Testis (tissue), 3 donors: ENCODE results near the gene GNG10. TPM values are rescaled to one million over a fixed set of nuclear protein-coding genes. Genes with fewer than 3 reads are reported as not detected.

Source experiments
- DNase-seq: peaks from one replicate; pipeline ENCODE4 v3.0.0-alpha.2; 2019
- H3K27ac ChIP-seq, 2 donors: fragments of 200-600 bp; sonication (generic); one replicate each; pipeline ENCODE4 v1.5.1; 2019
- H3K27me3 ChIP-seq: fragments of 200-600 bp; sonication (generic); one replicate; pipeline ENCODE4 v1.5.1; 2019
- H3K36me3 ChIP-seq: fragments of 200-600 bp; sonication (generic); one replicate; pipeline ENCODE4 v1.5.1; 2017; ENCODE audit warnings: low read depth; ENCODE audit errors: missing control alignments
- H3K4me1 ChIP-seq: fragments of 200-600 bp; sonication (generic); one replicate; pipeline ENCODE4 v1.5.1; 2019
- H3K4me3 ChIP-seq, 2 donors: fragments of 200-600 bp; sonication (generic); one replicate each; pipeline ENCODE4 v1.5.1; 2017 to 2019
- H3K9me3 ChIP-seq: fragments of 200-600 bp; sonication (generic); one replicate; pipeline ENCODE4 v1.5.1; 2017
- POLR2A ChIP-seq: fragments of 450-650 bp; IDR thresholded peaks from one replicate; pipeline ENCODE4 v1.6.1; 2017; ENCODE audit warnings: antibody characterized with exemption, mild to moderate bottlenecking, moderate library complexity
- WGBS, 2 donors: methylation state at CpG; one replicate each; pipeline ENCODE4 v1.1.5; 2018; 5-methylcytosine and 5-hydroxymethylcytosine counted together
- intact Hi-C: fragments of 100-400 bp; cut with DNase I; formaldehyde crosslinking; loops from one replicate; pipeline ENCODE4 v1.15.1; 2023; ENCODE audit warnings: low total_unique reads
- polyA plus RNA-seq: library from polyadenylated mRNA; stranded (reverse); fragments of 350-450 nt; fragmentation: Illumina TruSeq; extraction: RNeasy Lipid Tissue Mini Kit (QIAGEN cat#74804); gene quantifications from one replicate; pipeline ENCODE4 v1.2.3, GENCODE V29; 2014; ENCODE audit warnings: low read depth, low replicate concordance; ENCODE audit not compliant: insufficient read depth
- total RNA-seq, 2 donors: library from RNA; depleted of rRNA; stranded (reverse); fragments of >200 nt; gene quantifications; one replicate each; pipeline ENCODE4 v1.2.3, GENCODE V29; 2016
- TF ChIP-seq, protein P1 (sequence below), 3 experiments: fragments of 450-650 bp in 2 of 3; fragments of 200-600 bp in 1 of 3; sonication (generic) in 1 of 3; IDR thresholded peaks; one replicate each; pipeline ENCODE4 v1.5.1; 2016 to 2019; ENCODE audit warnings: antibody characterized with exemption in 3 of 3, mild to moderate bottlenecking in 2 of 3, moderate library complexity in 1 of 3

Gene GNG10
- total and polyA plus RNA-seq, 3 donors from 2014 or later, result 35.9 to 38.3 (median 37.1) TPM

DNA sequence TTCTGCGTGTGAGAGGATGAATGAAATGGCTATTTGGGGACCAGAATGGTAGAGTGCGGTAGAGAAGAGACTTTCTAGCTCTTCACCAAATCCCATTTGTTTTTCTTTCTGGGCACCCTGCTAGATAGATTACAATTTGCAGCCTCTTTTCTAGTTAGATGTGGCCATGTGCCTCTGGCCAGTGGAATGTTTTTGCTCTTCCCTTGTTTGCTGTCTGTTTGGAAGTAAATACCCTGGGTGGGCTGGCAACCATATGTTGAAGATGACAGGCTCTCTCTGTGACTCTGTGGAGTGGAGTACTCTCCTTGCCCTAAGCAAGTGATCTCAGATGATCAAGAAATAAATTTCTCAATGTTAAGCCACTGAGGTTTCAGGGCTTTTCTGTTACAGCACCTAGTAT, 12.9 kb downstream of the GNG10 start:
- no peak for DNase-seq
- WGBS, 2 donors, result 92 to 100% methylated on average over 2 of the region's 2 CpGs
- no peaks in the 10 kb centered on the region for H3K36me3 ChIP-seq

DNA sequence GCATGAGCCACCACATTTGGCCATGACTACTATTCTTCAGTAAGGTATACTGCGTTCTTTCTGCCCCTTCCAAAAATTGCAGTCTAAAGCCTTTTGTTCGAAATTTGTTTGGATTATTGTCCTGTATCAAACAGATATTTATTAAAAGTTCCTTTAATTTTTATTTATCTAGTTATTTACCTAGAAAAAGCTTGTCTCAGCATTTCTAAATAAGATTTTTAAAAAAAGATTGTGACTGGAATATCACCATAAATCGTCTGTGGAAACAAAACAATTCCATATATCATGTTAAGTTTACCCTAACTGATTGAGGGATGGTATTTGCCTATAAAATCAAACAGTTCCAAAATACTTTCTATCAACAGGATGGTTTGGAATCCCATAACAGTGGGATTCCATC, 14.7 kb downstream of the GNG10 start:
- Histone ChIP-seq H3K27ac (no peak overlapping the region), H3K4me3 (no peak overlapping the region), H3K36me3 (no peaks in the 10 kb centered on the region), H3K27me3 (no peaks in the 10 kb centered on the region), H3K9me3 (no peaks in the 10 kb centered on the region), H3K4me1 (no peaks in the 10 kb centered on the region)
- TF ChIP-seq, protein P1, sequence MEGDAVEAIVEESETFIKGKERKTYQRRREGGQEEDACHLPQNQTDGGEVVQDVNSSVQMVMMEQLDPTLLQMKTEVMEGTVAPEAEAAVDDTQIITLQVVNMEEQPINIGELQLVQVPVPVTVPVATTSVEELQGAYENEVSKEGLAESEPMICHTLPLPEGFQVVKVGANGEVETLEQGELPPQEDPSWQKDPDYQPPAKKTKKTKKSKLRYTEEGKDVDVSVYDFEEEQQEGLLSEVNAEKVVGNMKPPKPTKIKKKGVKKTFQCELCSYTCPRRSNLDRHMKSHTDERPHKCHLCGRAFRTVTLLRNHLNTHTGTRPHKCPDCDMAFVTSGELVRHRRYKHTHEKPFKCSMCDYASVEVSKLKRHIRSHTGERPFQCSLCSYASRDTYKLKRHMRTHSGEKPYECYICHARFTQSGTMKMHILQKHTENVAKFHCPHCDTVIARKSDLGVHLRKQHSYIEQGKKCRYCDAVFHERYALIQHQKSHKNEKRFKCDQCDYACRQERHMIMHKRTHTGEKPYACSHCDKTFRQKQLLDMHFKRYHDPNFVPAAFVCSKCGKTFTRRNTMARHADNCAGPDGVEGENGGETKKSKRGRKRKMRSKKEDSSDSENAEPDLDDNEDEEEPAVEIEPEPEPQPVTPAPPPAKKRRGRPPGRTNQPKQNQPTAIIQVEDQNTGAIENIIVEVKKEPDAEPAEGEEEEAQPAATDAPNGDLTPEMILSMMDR (IDR thresholded peaks at IDR 0.05), result no peak
- TF ChIP-seq POLR2A, result no peak
- DNase-seq, result no peak
- intact Hi-C loops, result no loop called here
- WGBS, 2 donors, result 96 to 99% methylated on average over 3 of the region's 3 CpGs

More for the DNA sequence above, 12.9 kb downstream of the GNG10 start:
- Histone ChIP-seq H3K27ac (no peak overlapping the region), H3K4me3 (no peak overlapping the region), H3K4me1 (no peaks in the 10 kb centered on the region), H3K9me3 (no peaks in the 10 kb centered on the region), H3K27me3 (no peaks in the 10 kb centered on the region)
- TF ChIP-seq, protein P1 (IDR thresholded peaks at IDR 0.05), result no peak
- no peak for TF ChIP-seq POLR2A
- intact Hi-C loops, result no loop called here

DNA sequence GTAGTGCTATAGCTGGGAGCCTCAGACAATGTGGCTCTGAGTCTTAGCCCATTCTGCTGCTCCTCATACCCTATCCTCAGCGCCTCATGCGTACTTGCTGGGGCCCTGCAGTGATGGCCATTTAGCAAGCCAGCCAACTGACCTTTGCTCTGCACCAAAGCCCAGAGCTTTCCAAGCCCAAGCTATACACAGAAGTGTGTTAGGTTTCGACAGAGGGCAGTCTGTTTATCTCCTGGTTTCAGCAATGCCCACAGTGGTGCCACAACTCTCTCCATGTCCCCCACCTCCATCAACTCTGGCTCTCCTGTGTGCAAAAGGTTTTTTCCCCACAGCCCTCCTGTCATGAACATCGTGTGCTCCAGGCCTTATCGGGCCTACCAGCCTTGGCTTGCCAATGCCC, 16.9 kb downstream of the GNG10 start:
- H3K36me3 ChIP-seq, result no peaks in the 10 kb centered on the region
- WGBS, 2 donors, result 95 to 96% methylated on average over 5 of the region's 5 CpGs
- no peak for DNase-seq

DNA sequence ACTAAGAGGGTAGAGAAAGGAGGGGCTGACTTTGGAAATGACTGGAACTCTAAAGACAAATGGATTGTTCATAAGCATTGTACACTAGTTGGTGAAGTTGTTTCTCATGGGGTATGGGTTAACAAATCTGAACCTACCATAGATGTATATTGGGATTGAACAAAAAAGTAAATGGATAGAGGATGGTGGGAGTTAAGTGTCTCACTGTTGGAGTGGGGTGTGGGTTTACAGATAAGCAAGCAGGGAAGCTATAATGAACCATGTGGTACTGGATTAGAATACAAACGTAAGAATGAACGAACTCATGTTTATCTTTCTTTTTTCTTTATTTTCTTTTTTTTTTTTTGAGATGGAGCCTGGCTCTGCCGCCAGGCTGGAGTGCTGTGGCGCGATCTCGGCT, 17.8 kb downstream of the GNG10 start:
- Histone ChIP-seq H3K36me3 (no peaks in the 10 kb centered on the region), H3K4me3 (no peak overlapping the region), H3K27ac (no peak overlapping the region), H3K4me1 (no peaks in the 10 kb centered on the region), H3K27me3 (no peaks in the 10 kb centered on the region), H3K9me3 (no peaks in the 10 kb centered on the region)
- intact Hi-C loops, result no loop called here
- no peak for DNase-seq
- 86 to 96% methylated on average over 6 of the region's 6 CpGs for WGBS, 2 donors
- no peak for TF ChIP-seq POLR2A
- TF ChIP-seq, protein P1 (IDR thresholded peaks at IDR 0.05), result no peak

More for the DNA sequence above, 16.9 kb downstream of the GNG10 start:
- TF ChIP-seq, protein P1 (IDR thresholded peaks at IDR 0.05), result no peak
- no peak for TF ChIP-seq POLR2A
- intact Hi-C loops, result no loop called here
- H3K27ac ChIP-seq, result no peak overlapping the region
- no peaks in the 10 kb centered on the region for H3K9me3 ChIP-seq
- H3K27me3 ChIP-seq, result no peaks in the 10 kb centered on the region
- no peaks in the 10 kb centered on the region for H3K4me1 ChIP-seq
- no peak overlapping the region for H3K4me3 ChIP-seq

DNA sequence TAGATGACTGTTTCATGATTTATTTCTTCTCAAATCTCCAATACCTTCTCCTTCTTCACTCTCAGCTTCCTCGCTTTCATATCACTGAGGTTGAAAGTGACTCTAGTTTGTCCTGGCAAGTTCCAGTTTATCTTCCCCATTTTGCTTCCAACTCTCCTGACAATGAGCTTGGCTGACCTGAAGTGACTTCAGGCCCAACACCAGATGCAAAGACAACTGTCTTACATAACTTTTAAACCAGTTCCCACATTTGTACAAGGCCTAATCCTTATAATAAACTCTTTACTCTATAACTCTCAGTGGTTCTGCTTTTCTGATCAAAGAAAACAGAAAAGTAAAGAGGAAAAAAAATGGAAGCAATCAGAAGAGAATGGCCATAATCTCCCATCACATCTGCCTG, 22.0 kb downstream of the GNG10 start:
- H3K4me3 ChIP-seq, result no peak overlapping the region
- H3K9me3 ChIP-seq, result no peaks in the 10 kb centered on the region
- intact Hi-C loops, result no loop called here
- no peaks in the 10 kb centered on the region for H3K27me3 ChIP-seq
- H3K36me3 ChIP-seq, result no peaks in the 10 kb centered on the region
- no peak overlapping the region for H3K27ac ChIP-seq
- no peaks in the 10 kb centered on the region for H3K4me1 ChIP-seq
- DNase-seq, result no peak
- WGBS, 2 donors, result 77 to 87% methylated on average over 1 of the region's 1 CpG
- TF ChIP-seq, protein P1 (IDR thresholded peaks at IDR 0.05), result no peak
- TF ChIP-seq POLR2A, result no peak
